ENCODE results near the gene ZNHIT2. TPM values are rescaled to one million over a fixed set of nuclear protein-coding genes. Genes with fewer than 3 reads are reported as not detected.
"Not testable (repeated sequence)": the region's sequence is repeated elsewhere in the genome, so short reads cannot be mapped to it uniquely, and the experiment has no call there.

ZNHIT2 gene
- total and polyA plus RNA-seq, 8 donors: 3.1 to 10.6 (median 5.8) TPM

- DNase-seq (no peak), ATAC-seq (no peak)
- Histone ChIP-seq H3K27ac (peak overlapping the region in 1 of 2 donors; percentile 96), H3K4me1 (peaks cover 14 to 69% of the 10 kb centered on the region in 2 donors), H3K27me3 (no peaks in the 10 kb centered on the region), H3K36me3 (peaks cover 0 to 55% of the 10 kb centered on the region in 2 donors), H3K9me3 (no peaks in the 10 kb centered on the region), H3K4me3 (peak overlapping the region in 1 of 2 donors; percentile 99)
- TF ChIP-seq CTCF (IDR thresholded peaks at IDR 0.05): no peak
- intact Hi-C loops (cut with DNase I): no loop called here
Observed at GRCh38 chr11:65120831-65121230, 3.3 kb upstream of the ZNHIT2 start.

GRCh38 chr11:65119670-65119995, 2.1 kb upstream of the ZNHIT2 start:
- no peak for DNase-seq
- H3K36me3 ChIP-seq: peaks cover 0 to 50% of the 10 kb centered on the region in 2 donors
- no peak for ATAC-seq

GRCh38 chr11:65118891-65119669, 1.6 kb upstream of the ZNHIT2 start:
- H3K9me3 ChIP-seq; H3K27me3 ChIP-seq; H3K4me3 ChIP-seq; ATAC-seq; intact Hi-C loops (cut with DNase I): not testable (repeated sequence)
- peak in 1 of 4 donors; percentile 39 for DNase-seq
- peak overlapping the region in 1 of 2 donors; percentile 93 for H3K27ac ChIP-seq
- peaks cover 0 to 45% of the 10 kb centered on the region in 2 donors for H3K36me3 ChIP-seq
- peaks cover 14 to 66% of the 10 kb centered on the region in 2 donors for H3K4me1 ChIP-seq

More at GRCh38 chr11:65119670-65119995, 2.1 kb upstream of the ZNHIT2 start:
- Histone ChIP-seq H3K4me1 (peaks cover 14 to 72% of the 10 kb centered on the region in 2 donors), H3K27ac (peak overlapping the region in 1 of 2 donors; percentile 93), H3K9me3 (no peaks in the 10 kb centered on the region), H3K27me3 (no peaks in the 10 kb centered on the region), H3K4me3 (no peak overlapping the region)
- TF ChIP-seq CTCF (IDR thresholded peaks at IDR 0.05): no peak
- intact Hi-C loops (cut with DNase I): no loop called here

GRCh38 chr11:65118097-65118837, 766 bp upstream of the ZNHIT2 start:
- H3K36me3 ChIP-seq: peaks cover 0 to 45% of the 10 kb centered on the region in 2 donors
- no peak for ATAC-seq

More at GRCh38 chr11:65118097-65118837, 766 bp upstream of the ZNHIT2 start:
- H3K4me3 ChIP-seq: peak overlapping the region in 1 of 2 donors; percentile 90
- peak in 1 of 4 donors; percentile 66 for DNase-seq
- H3K9me3 ChIP-seq: no peaks in the 10 kb centered on the region
- intact Hi-C loops (cut with DNase I): no loop called here
- H3K27ac ChIP-seq: peak overlapping the region in 1 of 2 donors; percentile 93
- peaks cover 0 to 4% of the 10 kb centered on the region in 2 donors for H3K27me3 ChIP-seq
- peak; percentile 8 to 58 for TF ChIP-seq CTCF (IDR thresholded peaks at IDR 0.05)
- H3K4me1 ChIP-seq: peaks cover 16 to 63% of the 10 kb centered on the region in 2 donors

Measured in left lung (tissue), 10 donors.